Activated T-helper 1 cell treated with anti-CD3 and anti-CD28 coated beads, Interleukin-12 subunit alpha, Interleukin-12 subunit beta, Interleukin-2, Interleukin-4 antibody, amounts not matched to agents 30 ng/mL and 10 ng/mL and 1 ng/mL, durations not matched to agents 14 hours and 24 hours and 36 hours (primary cell): ENCODE data around the gene CFAP210. TPM values are rescaled to one million over a fixed set of nuclear protein-coding genes. Genes with fewer than 3 reads are reported as not detected.
"Not testable (repeated sequence)": the region's sequence is repeated elsewhere in the genome, so short reads cannot be mapped to it uniquely, and the experiment has no call there.

Experiments
- DNase-seq: peaks from one replicate; pipeline ENCODE4 v3.0.0; 2021; ENCODE audit warnings: low spot score
- H3K27ac Mint-ChIP-seq: one replicate; pipeline ENCODE4 v1.8.0; 2021; ENCODE audit warnings: mild to moderate bottlenecking, mixed read lengths
- H3K27me3 Mint-ChIP-seq: one replicate; pipeline ENCODE4 v1.8.0; 2022; ENCODE audit warnings: mild to moderate bottlenecking, moderate library complexity, mixed read lengths; ENCODE audit not compliant: insufficient read depth
- H3K36me3 Mint-ChIP-seq: one replicate; pipeline ENCODE4 v1.8.0; 2021; ENCODE audit warnings: low read depth, mixed read lengths
- H3K4me1 Mint-ChIP-seq: one replicate; pipeline ENCODE4 v1.8.0; 2021; ENCODE audit warnings: low read depth, mixed read lengths
- H3K4me3 Mint-ChIP-seq: one replicate; pipeline ENCODE4 v1.8.0; 2021; ENCODE audit warnings: mild to moderate bottlenecking, moderate library complexity, mixed read lengths
- H3K9me3 Mint-ChIP-seq: one replicate; pipeline ENCODE4 v1.8.0; 2021; ENCODE audit warnings: mixed read lengths
- intact Hi-C: fragments of 100-400 bp; cut with micrococcal nuclease; formaldehyde crosslinking; loops from one replicate; pipeline ENCODE4 v1.15.1; 2024
- total RNA-seq: library from RNA; stranded (reverse); gene quantifications from 2 replicates; pipeline ENCODE4 v1.2.3, GENCODE V29; 2022

Gene CFAP210
- total RNA-seq, 1 donor from 2014 or later, result not detected

DNA sequence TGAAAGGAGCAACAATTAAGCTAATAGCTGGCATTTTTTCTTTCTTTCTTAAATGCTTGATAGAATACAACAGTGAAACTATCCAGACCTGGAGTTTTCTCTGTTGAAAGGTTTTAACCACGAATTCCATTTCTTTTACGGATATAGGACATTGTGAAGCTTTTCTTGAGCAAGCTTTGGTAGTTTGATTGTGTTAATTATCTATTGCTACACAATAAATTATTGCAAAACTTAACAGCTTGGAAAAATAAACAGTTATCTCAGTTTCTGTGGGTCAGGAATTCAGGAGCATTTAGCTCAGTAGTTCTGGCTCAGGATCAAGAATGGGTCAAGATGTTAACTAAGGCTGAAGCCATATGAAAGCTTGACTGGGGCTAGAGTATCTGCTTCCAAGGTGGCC, 11.7 kb upstream of the CFAP210 start:
- H3K4me1 Mint-ChIP-seq, result no peaks in the 10 kb centered on the region
- H3K27me3 Mint-ChIP-seq, result no peaks in the 10 kb centered on the region
- intact Hi-C loops, result no loop called here
- H3K27ac Mint-ChIP-seq, result no peak overlapping the region
- H3K9me3 Mint-ChIP-seq, result no peaks in the 10 kb centered on the region
- H3K36me3 Mint-ChIP-seq, result peaks cover 2% of the 10 kb centered on the region
- DNase-seq, result no peak
- no peak overlapping the region for H3K4me3 Mint-ChIP-seq

DNA sequence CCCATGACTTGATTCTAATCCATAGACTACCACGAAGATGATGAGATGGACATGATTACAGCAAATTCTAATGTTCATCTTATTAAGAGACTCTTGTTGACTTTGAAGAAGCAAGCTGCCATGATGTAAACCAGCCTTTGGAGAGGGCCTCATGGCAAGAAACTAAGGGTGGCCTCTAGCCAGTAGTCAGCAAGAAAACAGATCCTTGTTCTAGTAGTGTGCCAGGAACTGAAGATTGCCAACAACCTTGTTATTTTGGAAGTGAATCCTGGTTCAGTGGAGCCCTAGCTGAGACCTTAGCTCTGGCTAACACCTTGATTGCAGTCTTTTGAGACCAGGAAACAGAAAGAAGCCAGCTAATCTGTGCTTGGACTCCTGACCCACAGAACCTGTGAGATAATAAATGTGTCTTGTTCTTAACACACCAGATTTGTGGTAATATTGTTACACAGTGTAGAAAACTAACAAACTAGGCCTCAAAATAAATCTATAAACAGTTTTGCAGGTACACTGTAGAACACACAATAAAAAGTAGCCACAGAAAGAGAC, 10.0 kb upstream of the CFAP210 start:
- Mint-ChIP-seq H3K27ac (no peak overlapping the region), H3K4me3 (no peak overlapping the region), H3K27me3 (no peaks in the 10 kb centered on the region), H3K9me3 (no peaks in the 10 kb centered on the region), H3K4me1 (no peaks in the 10 kb centered on the region), H3K36me3 (peaks cover 2% of the 10 kb centered on the region)
- DNase-seq, result no peak
- intact Hi-C loops, result no loop called here

- Mint-ChIP-seq H3K4me1 (no peaks in the 10 kb centered on the region), H3K4me3 (no peak overlapping the region), H3K36me3 (peaks cover 2% of the 10 kb centered on the region), H3K9me3 (no peaks in the 10 kb centered on the region), H3K27ac (no peak overlapping the region), H3K27me3 (no peaks in the 10 kb centered on the region)
- intact Hi-C loops, result no loop called here
- DNase-seq, result no peak
These were observed 8.8 kb upstream of the CFAP210 start for GRCh38 chr2:169702996-169703395.

- H3K27ac Mint-ChIP-seq, H3K4me3 Mint-ChIP-seq, intact Hi-C loops, H3K36me3 Mint-ChIP-seq, DNase-seq, H3K27me3 Mint-ChIP-seq, H3K4me1 Mint-ChIP-seq, H3K9me3 Mint-ChIP-seq: not testable (repeated sequence)
These were observed 5.0 kb upstream of the CFAP210 start for GRCh38 chr2:169699173-169699572.

DNA sequence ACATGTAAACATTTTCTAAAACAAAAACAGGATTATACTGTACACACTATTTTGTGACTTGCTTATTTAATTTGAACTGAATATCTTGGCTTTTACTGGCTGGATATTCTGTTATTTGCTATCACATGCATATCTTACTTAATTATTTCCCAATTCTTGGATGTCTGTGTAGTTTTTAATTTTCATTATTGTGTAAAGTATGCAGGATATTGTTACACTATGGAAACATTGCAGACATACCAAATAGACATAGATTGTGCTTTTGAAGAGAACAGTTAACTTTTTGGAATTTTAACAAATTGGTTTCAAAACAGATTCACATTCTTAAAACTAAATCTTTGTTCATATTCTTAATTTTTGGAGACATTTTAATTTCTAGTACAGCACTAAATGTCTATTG, 2.2 kb upstream of the CFAP210 start:
- Mint-ChIP-seq H3K4me1 (peaks cover 9% of the 10 kb centered on the region), H3K27ac (no peak overlapping the region), H3K27me3 (peaks cover 14% of the 10 kb centered on the region), H3K36me3 (peaks cover 3% of the 10 kb centered on the region), H3K4me3 (no peak overlapping the region), H3K9me3 (peaks cover 4% of the 10 kb centered on the region)
- DNase-seq, result no peak
- intact Hi-C loops, result no loop called here

DNA sequence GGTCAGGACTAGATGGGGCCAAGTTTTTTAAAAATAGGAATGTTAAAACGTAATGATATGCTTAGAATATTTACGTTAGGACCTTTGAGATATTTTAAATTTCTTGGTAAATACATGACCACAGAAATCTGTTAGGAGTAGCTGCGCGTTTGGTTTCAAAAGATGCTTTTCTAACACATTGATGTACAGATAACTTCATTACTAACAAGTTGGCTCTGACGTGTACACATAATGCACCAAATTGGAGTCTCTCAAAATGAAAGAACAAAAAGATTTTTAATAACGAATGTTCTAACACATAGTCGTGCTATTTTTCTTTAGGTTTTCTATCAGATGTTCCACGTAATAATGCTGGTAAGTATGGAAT, 672 bp upstream of the CFAP210 start:
- DNase-seq, result no peak
- H3K27me3 Mint-ChIP-seq, result peaks cover 17% of the 10 kb centered on the region
- peaks cover 12% of the 10 kb centered on the region for H3K9me3 Mint-ChIP-seq
- H3K4me1 Mint-ChIP-seq, result peaks cover 9% of the 10 kb centered on the region
- H3K27ac Mint-ChIP-seq, result peak overlapping the region; percentile 88
- intact Hi-C loops, result loop anchor here (1.0 to 5.0 kb wide), 8 partner anchors 12 to 333 kb away; partner anchors contain the start of genes FASTKD1, KLHL23, LRP2 and PPIG
- H3K36me3 Mint-ChIP-seq, result peaks cover 6% of the 10 kb centered on the region
- H3K4me3 Mint-ChIP-seq, result peak overlapping the region; percentile 88

DNA sequence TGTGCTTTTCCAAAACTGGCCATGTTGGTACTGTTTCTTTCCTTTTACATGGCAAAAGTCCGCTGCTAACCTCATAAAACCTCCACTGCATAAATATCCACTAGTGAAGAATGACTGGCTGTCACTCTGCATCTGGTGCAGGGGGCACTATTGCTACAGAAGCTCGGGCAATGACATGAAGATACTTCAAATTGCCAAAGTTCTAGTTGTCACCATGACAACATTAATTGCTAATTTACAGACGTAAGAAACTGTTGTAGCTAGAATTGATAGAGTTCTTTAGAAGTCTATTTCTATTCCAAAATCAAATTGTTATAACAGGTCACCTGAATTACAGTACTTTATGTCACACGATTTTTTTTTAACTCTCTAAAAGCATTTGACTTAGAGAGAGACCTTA, 845 bp downstream of the CFAP210 start:
- Mint-ChIP-seq H3K4me3 (peak overlapping the region; percentile 88), H3K4me1 (peaks cover 9% of the 10 kb centered on the region), H3K27me3 (peaks cover 17% of the 10 kb centered on the region), H3K27ac (peak overlapping the region; percentile 88), H3K36me3 (peaks cover 6% of the 10 kb centered on the region), H3K9me3 (peaks cover 18% of the 10 kb centered on the region)
- no peak for DNase-seq
- intact Hi-C loops, result loop anchor here (5.0 kb wide), 2 partner anchors 234 to 331 kb away; partner anchors contain the start of gene LRP2

GRCh38 chr2:169692718-169693117, 1.5 kb downstream of the CFAP210 start:
- H3K27me3 Mint-ChIP-seq, result peaks cover 17% of the 10 kb centered on the region
- DNase-seq, result no peak
- peaks cover 6% of the 10 kb centered on the region for H3K36me3 Mint-ChIP-seq
- H3K4me1 Mint-ChIP-seq, result peaks cover 9% of the 10 kb centered on the region
- peaks cover 20% of the 10 kb centered on the region for H3K9me3 Mint-ChIP-seq
- intact Hi-C loops, result loop anchor here (5.0 kb wide), 2 partner anchors 235 to 330 kb away; partner anchors contain the start of gene LRP2
- no peak overlapping the region for H3K4me3 Mint-ChIP-seq
- H3K27ac Mint-ChIP-seq, result no peak overlapping the region

DNA sequence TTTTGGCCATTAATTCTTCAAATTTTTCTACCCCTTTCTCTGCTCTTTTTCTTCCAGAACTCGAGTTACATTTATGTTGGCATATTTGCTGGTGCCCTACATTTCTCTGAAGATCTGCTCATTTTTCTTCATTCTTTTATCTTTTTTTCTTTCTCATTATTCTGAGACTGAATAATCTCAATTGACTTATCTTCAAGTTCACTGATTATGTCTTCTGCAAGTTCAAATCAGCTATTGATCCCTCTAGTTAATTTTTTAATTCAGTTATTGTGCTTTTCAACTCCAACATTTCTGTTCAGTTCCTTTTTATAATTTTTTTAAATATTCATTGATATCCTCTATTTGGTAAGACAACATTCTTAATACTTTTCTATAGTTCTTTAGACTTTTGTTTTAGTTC, 3.2 kb downstream of the CFAP210 start:
- Mint-ChIP-seq H3K9me3 (peaks cover 20% of the 10 kb centered on the region), H3K4me3 (no peak overlapping the region)
- intact Hi-C loops, result loop anchor here (5.0 kb wide), 2 partner anchors 236 to 329 kb away; partner anchors contain the start of gene LRP2

DNA sequence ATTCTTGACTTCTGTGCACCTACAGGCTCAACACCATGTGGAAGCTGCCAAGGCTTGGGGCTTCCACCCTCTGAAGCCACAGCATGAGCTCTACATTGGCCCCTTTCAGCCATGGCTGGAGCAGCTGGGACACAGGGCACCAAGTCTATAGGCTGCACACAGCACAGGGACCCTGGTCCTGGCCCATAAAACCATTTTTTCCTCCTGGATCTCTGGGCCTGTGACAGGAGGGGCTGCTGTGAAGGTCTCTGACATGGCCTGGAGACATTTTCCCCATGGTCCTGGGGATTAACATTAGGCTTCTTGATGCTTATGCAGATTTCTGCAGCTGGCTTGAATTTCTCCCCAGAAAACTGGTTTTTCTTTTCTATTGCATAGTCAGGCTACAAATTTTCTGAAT, 6.3 kb downstream of the CFAP210 start:
- H3K9me3 Mint-ChIP-seq, result peaks cover 20% of the 10 kb centered on the region
- peaks cover 12% of the 10 kb centered on the region for H3K4me1 Mint-ChIP-seq
- H3K36me3 Mint-ChIP-seq, DNase-seq, H3K4me3 Mint-ChIP-seq, H3K27me3 Mint-ChIP-seq, intact Hi-C loops, H3K27ac Mint-ChIP-seq: not testable (repeated sequence)

More for the DNA sequence above, 3.2 kb downstream of the CFAP210 start:
- Mint-ChIP-seq H3K27ac (no peak overlapping the region), H3K27me3 (peaks cover 17% of the 10 kb centered on the region), H3K36me3 (peaks cover 6% of the 10 kb centered on the region), H3K4me1 (peaks cover 9% of the 10 kb centered on the region)
- no peak for DNase-seq

GRCh38 chr2:169686825-169687224, 7.4 kb downstream of the CFAP210 start:
- H3K27ac Mint-ChIP-seq, intact Hi-C loops, H3K4me3 Mint-ChIP-seq, H3K36me3 Mint-ChIP-seq, DNase-seq, H3K27me3 Mint-ChIP-seq: not testable (repeated sequence)
- Mint-ChIP-seq H3K4me1 (peaks cover 20% of the 10 kb centered on the region), H3K9me3 (peaks cover 20% of the 10 kb centered on the region)

- intact Hi-C loops, H3K36me3 Mint-ChIP-seq: not testable (repeated sequence)
These were observed 9.5 kb downstream of the CFAP210 start for GRCh38 chr2:169684712-169685111.

DNA sequence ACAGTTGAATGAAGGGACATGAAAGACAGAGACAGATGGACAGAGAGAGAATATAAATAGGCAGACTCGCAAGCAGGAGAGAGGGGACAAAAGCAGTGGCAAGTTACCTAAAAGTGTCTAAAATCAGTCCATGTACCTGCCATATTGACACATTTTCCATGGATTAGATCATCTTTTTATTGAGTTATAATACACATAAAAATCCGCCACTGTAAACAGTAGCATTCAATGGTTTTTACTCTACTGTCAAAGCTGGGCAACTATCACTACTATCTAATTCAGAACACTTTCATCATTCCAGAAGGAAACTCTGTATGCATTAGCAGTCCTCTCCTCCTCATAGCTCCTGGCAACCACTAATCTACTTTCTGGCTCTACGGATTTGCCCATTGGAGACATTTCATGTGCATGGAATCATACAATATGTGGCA, 10.1 kb downstream of the CFAP210 start:
- peaks cover 20% of the 10 kb centered on the region for H3K4me1 Mint-ChIP-seq
- DNase-seq, result no peak
- H3K36me3 Mint-ChIP-seq, result peaks cover 2% of the 10 kb centered on the region
- H3K4me3 Mint-ChIP-seq, result no peak overlapping the region
- intact Hi-C loops, result no loop called here
- peaks cover 5% of the 10 kb centered on the region for H3K27me3 Mint-ChIP-seq
- H3K9me3 Mint-ChIP-seq, result peaks cover 5% of the 10 kb centered on the region
- no peak overlapping the region for H3K27ac Mint-ChIP-seq

More at GRCh38 chr2:169684712-169685111, 9.5 kb downstream of the CFAP210 start:
- H3K4me3 Mint-ChIP-seq, H3K27me3 Mint-ChIP-seq, H3K27ac Mint-ChIP-seq, DNase-seq, H3K9me3 Mint-ChIP-seq: not testable (repeated sequence)
- H3K4me1 Mint-ChIP-seq, result peaks cover 20% of the 10 kb centered on the region
